DOHH2 (cell line): Measurements from ENCODE around the gene THOC2.

Experiments used
- EZH2phosphoT487 ChIP-seq: fragments of 200-600 bp; sonication (generic); IDR thresholded peaks from 2 replicates; pipeline ENCODE4 v1.6.1; 2017; ENCODE audit warnings: borderline replicate concordance, mild to moderate bottlenecking, antibody characterized with exemption, low read length, moderate library complexity, mixed read lengths
- TF ChIP-seq, protein P1 (sequence below): fragments of 200-600 bp; sonication (generic); IDR thresholded peaks from one replicate; pipeline ENCODE4 v1.5.1; 2014; ENCODE audit warnings: antibody characterized with exemption, mild to moderate bottlenecking, low read depth, low read length; ENCODE audit not compliant: poor library complexity, severe bottlenecking

DNA sequence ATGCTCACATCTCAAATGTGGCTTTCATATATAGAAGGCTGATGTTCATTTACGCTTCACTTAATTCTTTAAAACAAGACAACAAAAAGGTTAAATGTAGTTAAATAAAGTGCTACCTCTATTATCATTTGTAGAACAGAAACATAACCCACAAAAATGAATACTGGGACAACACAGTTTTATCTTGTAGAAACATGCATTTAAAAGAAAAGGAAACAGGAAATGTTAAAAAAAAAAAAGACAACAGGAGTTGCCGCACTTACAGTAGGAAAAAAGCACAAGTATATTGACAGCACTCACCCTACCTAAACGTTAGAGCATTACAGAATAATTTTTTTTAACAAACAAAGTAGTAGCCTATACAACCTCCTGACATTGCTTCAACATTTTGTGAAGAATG is 4.8 kb downstream of the THOC2 start:
- TF ChIP-seq, protein P1, sequence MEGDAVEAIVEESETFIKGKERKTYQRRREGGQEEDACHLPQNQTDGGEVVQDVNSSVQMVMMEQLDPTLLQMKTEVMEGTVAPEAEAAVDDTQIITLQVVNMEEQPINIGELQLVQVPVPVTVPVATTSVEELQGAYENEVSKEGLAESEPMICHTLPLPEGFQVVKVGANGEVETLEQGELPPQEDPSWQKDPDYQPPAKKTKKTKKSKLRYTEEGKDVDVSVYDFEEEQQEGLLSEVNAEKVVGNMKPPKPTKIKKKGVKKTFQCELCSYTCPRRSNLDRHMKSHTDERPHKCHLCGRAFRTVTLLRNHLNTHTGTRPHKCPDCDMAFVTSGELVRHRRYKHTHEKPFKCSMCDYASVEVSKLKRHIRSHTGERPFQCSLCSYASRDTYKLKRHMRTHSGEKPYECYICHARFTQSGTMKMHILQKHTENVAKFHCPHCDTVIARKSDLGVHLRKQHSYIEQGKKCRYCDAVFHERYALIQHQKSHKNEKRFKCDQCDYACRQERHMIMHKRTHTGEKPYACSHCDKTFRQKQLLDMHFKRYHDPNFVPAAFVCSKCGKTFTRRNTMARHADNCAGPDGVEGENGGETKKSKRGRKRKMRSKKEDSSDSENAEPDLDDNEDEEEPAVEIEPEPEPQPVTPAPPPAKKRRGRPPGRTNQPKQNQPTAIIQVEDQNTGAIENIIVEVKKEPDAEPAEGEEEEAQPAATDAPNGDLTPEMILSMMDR = no peak
- no peak for TF ChIP-seq EZH2phosphoT487
